ENCODE data around the gene ARHGAP22. TPM values are rescaled to one million over a fixed set of nuclear protein-coding genes. Genes with fewer than 3 reads are reported as not detected.

The ARHGAP22 gene
- total RNA-seq, 2 donors from 2014 or later, result not detected

Other genes starting within 250 kb of the ARHGAP22 start
- gene WDFY4, start 79.8 kb upstream of the ARHGAP22 start, total RNA-seq, result under 1 TPM; 0.09 to 0.25 TPM

Data from activated naive CD4-positive, alpha-beta T cell treated with anti-CD3 and anti-CD28 coated beads, Interleukin-2, amount 50 U/mL, for 72 hours (primary cell).